Endodermal cell (in vitro differentiated cells): ENCODE measurements around the gene SPTAN1. TPM values are rescaled to one million over a fixed set of nuclear protein-coding genes. Genes with fewer than 3 reads are reported as not detected.

Source experiments
- DNase-seq: peaks from one replicate; pipeline ENCODE4 v3.0.0-alpha.2; 2017
- H3K27ac ChIP-seq: 2 replicates; pipeline ENCODE4 v1.5.1; 2013; ENCODE audit warnings: mild to moderate bottlenecking, low read depth, low read length, moderate library complexity
- H3K27me3 ChIP-seq: 2 replicates; pipeline ENCODE4 v1.6.1; 2013; ENCODE audit warnings: mild to moderate bottlenecking, low read length, moderate library complexity; ENCODE audit not compliant: insufficient read depth, control insufficient read depth, poor library complexity, severe bottlenecking
- H3K36me3 ChIP-seq: 2 replicates; pipeline ENCODE4 v1.7.0; 2013; ENCODE audit warnings: mild to moderate bottlenecking, low read length, moderate library complexity; ENCODE audit not compliant: control insufficient read depth, insufficient read depth
- H3K4me1 ChIP-seq: one replicate; pipeline ENCODE4 v1.7.0; 2013; ENCODE audit warnings: low read length; ENCODE audit not compliant: control insufficient read depth, insufficient read depth
- H3K4me3 ChIP-seq: 2 replicates; pipeline ENCODE4 v1.5.1; 2013; ENCODE audit warnings: mild to moderate bottlenecking, low read length, moderate library complexity
- H3K9ac ChIP-seq: 2 replicates; pipeline ENCODE4 v1.6.1; 2013; ENCODE audit warnings: mild to moderate bottlenecking, low read length, moderate library complexity; ENCODE audit not compliant: poor library complexity, severe bottlenecking; ENCODE audit errors: extremely low read depth
- H3K9me3 ChIP-seq: 2 replicates; pipeline ENCODE4 v1.6.1; 2013; ENCODE audit warnings: mild to moderate bottlenecking, low read length, moderate library complexity; ENCODE audit not compliant: control insufficient read depth
- H3K27ac Mint-ChIP-seq: 2 replicates; pipeline ENCODE4 v1.8.0; 2020; ENCODE audit warnings: mixed read lengths
- H3K27me3 Mint-ChIP-seq: 2 replicates; pipeline ENCODE4 v1.8.0; 2021; ENCODE audit warnings: mild to moderate bottlenecking, mixed read lengths; ENCODE audit not compliant: insufficient read depth
- H3K36me3 Mint-ChIP-seq: 2 replicates; pipeline ENCODE4 v1.8.0; 2020; ENCODE audit warnings: low read depth, mixed read lengths
- H3K4me1 Mint-ChIP-seq: 2 replicates; pipeline ENCODE4 v1.8.0; 2020; ENCODE audit warnings: mixed read lengths
- H3K4me3 Mint-ChIP-seq: 2 replicates; pipeline ENCODE4 v1.8.0; 2020; ENCODE audit warnings: mild to moderate bottlenecking, moderate library complexity, mixed read lengths
- H3K9me3 Mint-ChIP-seq: 2 replicates; pipeline ENCODE4 v1.8.0; 2020; ENCODE audit warnings: mild to moderate bottlenecking, mixed read lengths
- WGBS, 2 experiments: methylation state at CpG; one replicate each; pipeline versions ENCODE4 v1.1.5 to v1.1.7; 2013; ENCODE audit warnings: missing lambda C conversion rate in 2 of 2, mixed read lengths in 1 of 2; ENCODE audit not compliant: insufficient coverage in 1 of 2, insufficient read length in 1 of 2; 5-methylcytosine and 5-hydroxymethylcytosine counted together
- total RNA-seq, 2 donors: library from RNA; stranded (reverse); fragmentation: NEBNext Ultra II Directional in 1 of 2; extraction: Animal tissue kit (Norgen Biotek cat#: 25700) in 1 of 2; gene quantifications; 2 replicates in 1 of 2; 3 replicates in 1 of 2; pipeline ENCODE4 v1.2.1, GENCODE V29; 2021
- TF ChIP-seq, protein P1 (sequence below): fragments of 200-600 bp; sonication (generic); conservative IDR thresholded peaks from 2 replicates; pipeline ENCODE4 v1.5.0; 2021; ENCODE audit warnings: antibody characterized with exemption, mild to moderate bottlenecking

Gene SPTAN1
- total RNA-seq, 2 donors from 2014 or later, result 309 to 319 TPM

DNA sequence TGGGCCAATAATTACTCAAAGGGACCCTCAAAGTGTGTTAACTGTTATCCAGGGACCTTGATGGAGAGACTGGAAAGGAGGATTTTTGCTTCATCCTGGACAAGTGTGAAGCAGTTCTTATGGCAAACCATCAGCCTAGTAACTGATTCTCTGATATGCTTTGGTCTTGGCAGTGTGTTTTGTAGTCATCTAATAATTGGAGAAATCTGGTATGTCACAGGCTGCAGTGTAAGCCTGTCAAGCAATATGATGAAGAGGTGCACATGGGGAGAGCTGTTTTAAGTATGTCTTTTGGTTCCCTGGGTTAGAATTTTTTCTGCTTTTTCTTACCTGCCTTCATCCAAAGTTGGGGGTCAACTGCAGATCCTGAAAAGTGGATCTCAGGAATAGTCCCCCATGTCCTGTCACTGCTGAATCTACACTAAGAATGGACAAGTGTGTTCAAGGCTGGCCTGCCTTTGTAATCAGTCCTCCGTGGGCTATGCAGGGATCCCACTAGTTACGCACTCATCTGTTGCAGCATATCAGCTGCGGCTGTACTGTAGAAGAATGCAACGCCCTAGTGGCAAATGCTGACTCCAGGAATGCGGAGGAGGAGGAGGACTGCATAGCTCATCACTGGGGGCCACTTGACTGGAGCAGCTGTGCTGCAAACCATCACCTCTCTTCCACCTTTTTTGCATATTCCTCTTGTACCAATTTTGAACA lies 1.9 kb downstream of the SPTAN1 start:
- WGBS, 2 experiments, result 5 to 34% methylated on average over 3 to 5 of the region's 5 CpGs
- Mint-ChIP-seq H3K4me3 (no peak overlapping the region), H3K4me1 (peaks cover 39% of the 10 kb centered on the region), H3K9me3 (no peaks in the 10 kb centered on the region), H3K27ac (no peak overlapping the region), H3K27me3 (peaks cover 1% of the 10 kb centered on the region), H3K36me3 (peaks cover 3% of the 10 kb centered on the region)
- peak overlapping the region; percentile 58 for H3K27ac ChIP-seq
- no peaks in the 10 kb centered on the region for H3K27me3 ChIP-seq
- peak overlapping the region; percentile 96 for H3K4me3 ChIP-seq
- DNase-seq, result peak; percentile 84
- no peaks in the 10 kb centered on the region for H3K9me3 ChIP-seq
- peaks cover 15% of the 10 kb centered on the region for H3K36me3 ChIP-seq
- H3K9ac ChIP-seq, result peak overlapping the region; percentile 95
- peaks cover 25% of the 10 kb centered on the region for H3K4me1 ChIP-seq
- TF ChIP-seq, protein P1, sequence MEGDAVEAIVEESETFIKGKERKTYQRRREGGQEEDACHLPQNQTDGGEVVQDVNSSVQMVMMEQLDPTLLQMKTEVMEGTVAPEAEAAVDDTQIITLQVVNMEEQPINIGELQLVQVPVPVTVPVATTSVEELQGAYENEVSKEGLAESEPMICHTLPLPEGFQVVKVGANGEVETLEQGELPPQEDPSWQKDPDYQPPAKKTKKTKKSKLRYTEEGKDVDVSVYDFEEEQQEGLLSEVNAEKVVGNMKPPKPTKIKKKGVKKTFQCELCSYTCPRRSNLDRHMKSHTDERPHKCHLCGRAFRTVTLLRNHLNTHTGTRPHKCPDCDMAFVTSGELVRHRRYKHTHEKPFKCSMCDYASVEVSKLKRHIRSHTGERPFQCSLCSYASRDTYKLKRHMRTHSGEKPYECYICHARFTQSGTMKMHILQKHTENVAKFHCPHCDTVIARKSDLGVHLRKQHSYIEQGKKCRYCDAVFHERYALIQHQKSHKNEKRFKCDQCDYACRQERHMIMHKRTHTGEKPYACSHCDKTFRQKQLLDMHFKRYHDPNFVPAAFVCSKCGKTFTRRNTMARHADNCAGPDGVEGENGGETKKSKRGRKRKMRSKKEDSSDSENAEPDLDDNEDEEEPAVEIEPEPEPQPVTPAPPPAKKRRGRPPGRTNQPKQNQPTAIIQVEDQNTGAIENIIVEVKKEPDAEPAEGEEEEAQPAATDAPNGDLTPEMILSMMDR, result peak; percentile 45

DNA sequence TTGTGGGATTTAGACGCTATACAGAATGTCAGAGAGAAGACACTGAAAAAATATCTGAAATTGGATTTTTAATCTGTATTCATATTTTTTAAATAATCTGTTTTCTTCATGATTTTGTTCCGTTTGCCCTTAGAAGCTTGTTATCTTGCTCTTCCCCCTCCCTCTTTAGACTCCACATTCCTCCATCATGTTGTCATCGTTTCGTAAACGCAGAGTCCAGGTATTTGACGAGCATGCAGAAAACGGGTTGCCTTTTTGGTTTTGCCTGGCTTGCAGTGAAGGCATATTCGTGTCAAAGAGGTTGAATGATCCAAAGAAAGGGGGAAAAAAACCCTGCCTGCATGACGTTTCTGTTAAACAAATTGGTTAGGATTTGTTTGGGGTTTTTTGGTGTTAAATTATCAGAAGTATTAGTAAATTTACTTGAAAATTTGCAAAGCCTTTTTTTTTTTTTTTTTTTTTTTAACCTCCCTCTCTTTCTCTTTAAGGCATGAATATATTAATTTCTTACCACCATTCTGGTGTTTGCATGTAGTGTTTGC lies 2.9 kb downstream of the SPTAN1 start:
- Mint-ChIP-seq H3K4me3 (no peak overlapping the region), H3K27me3 (peaks cover 1% of the 10 kb centered on the region), H3K9me3 (no peaks in the 10 kb centered on the region), H3K4me1 (peaks cover 30% of the 10 kb centered on the region), H3K27ac (no peak overlapping the region), H3K36me3 (peaks cover 3% of the 10 kb centered on the region)
- Histone ChIP-seq H3K9ac (peak overlapping the region; percentile 95), H3K4me1 (peaks cover 20% of the 10 kb centered on the region), H3K4me3 (peak overlapping the region; percentile 96), H3K9me3 (no peaks in the 10 kb centered on the region), H3K27me3 (no peaks in the 10 kb centered on the region), H3K27ac (peak overlapping the region; percentile 58), H3K36me3 (peaks cover 16% of the 10 kb centered on the region)
- TF ChIP-seq, protein P1, result no peak
- peak; percentile 76 for DNase-seq
- WGBS, 2 experiments, result 0 to 21% methylated on average over 2 to 9 of the region's 9 CpGs

DNA sequence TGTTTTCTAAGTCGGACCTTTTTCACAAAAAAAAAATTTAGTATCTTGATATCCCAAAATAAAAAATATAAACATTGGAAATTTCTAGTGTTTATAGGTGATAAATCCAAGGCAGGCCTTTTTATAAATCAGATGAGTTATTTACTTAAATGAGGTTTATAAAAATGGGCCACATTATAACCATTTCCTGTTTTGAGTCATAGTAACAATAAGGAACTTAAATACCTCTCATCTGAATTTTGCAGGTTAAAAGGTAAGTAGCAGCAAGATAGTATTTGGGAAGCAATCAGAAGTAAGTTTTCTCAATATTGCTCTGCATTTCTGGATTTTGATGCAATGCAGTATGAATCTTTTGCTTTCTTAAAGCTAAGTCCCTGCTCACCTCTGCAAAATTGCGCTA lies 3.9 kb downstream of the SPTAN1 start:
- no peaks in the 10 kb centered on the region for H3K9me3 Mint-ChIP-seq
- no peak overlapping the region for H3K4me3 Mint-ChIP-seq
- peak overlapping the region; percentile 95 for H3K9ac ChIP-seq
- H3K4me1 ChIP-seq, result peaks cover 13% of the 10 kb centered on the region
- H3K9me3 ChIP-seq, result no peaks in the 10 kb centered on the region
- peaks cover 1% of the 10 kb centered on the region for H3K27me3 Mint-ChIP-seq
- H3K4me3 ChIP-seq, result peak overlapping the region; percentile 96
- H3K36me3 ChIP-seq, result peaks cover 16% of the 10 kb centered on the region
- H3K36me3 Mint-ChIP-seq, result peaks cover 3% of the 10 kb centered on the region
- WGBS, 2 experiments, result 91% methylated on average over 1 of the region's 2 CpGs
- TF ChIP-seq, protein P1, result no peak
- no peaks in the 10 kb centered on the region for H3K27me3 ChIP-seq
- H3K27ac Mint-ChIP-seq, result no peak overlapping the region
- H3K4me1 Mint-ChIP-seq, result peaks cover 22% of the 10 kb centered on the region
- no peak for DNase-seq
- no peak overlapping the region for H3K27ac ChIP-seq
